HepG2 (cell line): ENCODE results near the gene CABP4. TPM values are rescaled to one million over a fixed set of nuclear protein-coding genes. Genes with fewer than 3 reads are reported as not detected.
A peak's percentile ranks its signal among the peaks of the same experiment; 100 is the strongest.

Source experiments
- ATAC-seq: fragments of 200-7000 bp; cut with Tn5 transposase; 3 replicates; pipeline ENCODE4 v1.9.1; 2020; ENCODE audit warnings: mild to moderate bottlenecking, moderate library complexity
- BruUV-seq: library from RNA; stranded (reverse); fragments of 400-500 nt; replicated peaks from 2 replicates; lab custom pipeline; 2021; lab: Mats Ljungman, UMichigan
- CTCF ChIA-PET: fragments of 300-600 bp; formaldehyde crosslinking; extraction: SDS; loops from one replicate; lab custom pipeline; 2021; ENCODE audit warnings: low total read pairs, inconsistent platforms, low intra/inter-chr PET ratio; lab: Yijun Ruan, JAX
- POLR2A ChIA-PET: fragments of 350-600 bp; sonication (Branson Sonifier 250); formaldehyde crosslinking; loops from one replicate; lab custom pipeline; 2020; ENCODE audit warnings: antibody characterized with exemption, inconsistent platforms; lab: Yijun Ruan, JAX
- DNase-seq: peaks from one replicate; pipeline ENCODE4 v3.0.0-alpha.2; 2015; ENCODE audit warnings: low spot score
- FAIRE-seq: peaks from 3 replicates; lab custom pipeline; 2011; peaks lifted over from hg19 to GRCh38; lab: Jason Lieb, UNC
- H2AFZ ChIP-seq: one replicate; pipeline ENCODE4 v1.6.1; 2011; ENCODE audit warnings: low read length, inconsistent platforms
- H3K27ac ChIP-seq: fragments of 300-600 bp; 3 replicates; pipeline ENCODE4 v1.8.0; 2011; ENCODE audit warnings: mixed run types, mild to moderate bottlenecking, mixed read lengths, low read length, inconsistent platforms; ENCODE audit not compliant: insufficient read depth; ENCODE audit errors: extremely low read length
- H3K27me3 ChIP-seq, 2 experiments: fragments of 200-600 bp in 1 of 2; 2 replicates in 1 of 2; 3 replicates in 1 of 2; pipeline versions ENCODE4 v1.6.0 to v1.8.0; 2011; ENCODE audit warnings: low read length in 2 of 2, mild to moderate bottlenecking in 2 of 2, moderate library complexity in 2 of 2, inconsistent platforms in 1 of 2; ENCODE audit not compliant: insufficient read depth in 2 of 2, control insufficient read depth in 1 of 2
- H3K36me3 ChIP-seq, 2 experiments: fragments of 200-600 bp in 1 of 2; replicated peaks in 1 of 2; 2 replicates in 1 of 2; 3 replicates in 1 of 2; pipeline versions ENCODE4 v1.5.1 to v1.8.0; 2011; ENCODE audit warnings: low read length in 2 of 2, inconsistent platforms in 1 of 2; ENCODE audit not compliant: insufficient read depth in 2 of 2, control insufficient read depth in 1 of 2
- H3K4me1 ChIP-seq: 2 replicates; pipeline ENCODE4 v1.5.1; 2012; ENCODE audit warnings: low read length, inconsistent platforms; ENCODE audit not compliant: insufficient read depth
- H3K4me2 ChIP-seq: 2 replicates; pipeline ENCODE4 v1.6.0; 2011; ENCODE audit warnings: low read depth, low read length, inconsistent platforms
- H3K4me3 ChIP-seq, 3 experiments: fragments of 200-600 bp in 1 of 3; sonication (generic), shearing (Covaris generic) in 1 of 3; replicated peaks in 1 of 3; 2 replicates each; pipeline ENCODE4 v1.5.1; 2011 to 2016; ENCODE audit warnings: low read length in 3 of 3, inconsistent platforms in 2 of 3, low read depth in 2 of 3, mild to moderate bottlenecking in 2 of 3, control low read depth in 1 of 3, mixed read lengths in 1 of 3; ENCODE audit not compliant: insufficient read depth in 1 of 3
- H3K79me2 ChIP-seq: one replicate; pipeline ENCODE4 v1.6.1; 2011; ENCODE audit warnings: low read length, inconsistent platforms; ENCODE audit not compliant: insufficient read depth
- H3K9ac ChIP-seq: 2 replicates; pipeline ENCODE4 v1.6.0; 2011; ENCODE audit warnings: mild to moderate bottlenecking, low read depth, low read length, inconsistent platforms; ENCODE audit not compliant: insufficient read depth
- H3K9me3 ChIP-seq: 2 replicates; pipeline ENCODE4 v1.5.1; 2012; ENCODE audit warnings: mild to moderate bottlenecking, low read length
- H4K20me1 ChIP-seq: 2 replicates; pipeline ENCODE4 v1.6.0; 2011; ENCODE audit warnings: inconsistent platforms, mild to moderate bottlenecking, low read length, moderate library complexity; ENCODE audit not compliant: insufficient read depth
- ZNF281 ChIP-seq: sonication (generic); formaldehyde crosslinking; IDR thresholded peaks from 2 replicates; pipeline ENCODE4 v1.4.0; 2020; ENCODE audit warnings: missing genetic modification reagents, borderline replicate concordance
- ZNF687 ChIP-seq: sonication (generic); formaldehyde crosslinking; IDR thresholded peaks from 2 replicates; pipeline ENCODE4 v1.5.1; 2020; ENCODE audit warnings: mild to moderate bottlenecking, missing genetic modification reagents, moderate library complexity
- ZSCAN29 ChIP-seq: sonication (generic); formaldehyde crosslinking; conservative IDR thresholded peaks from 2 replicates; pipeline ENCODE4 v1.4.0; 2020; ENCODE audit warnings: mild to moderate bottlenecking, missing genetic modification reagents
- WGBS: methylation state at CpG from one replicate; pipeline ENCODE4 v1.1.6; 2017; ENCODE audit warnings: low lambda C conversion rate; 5-methylcytosine and 5-hydroxymethylcytosine counted together
- in situ Hi-C: cut with HindIII; loops from 2 replicates; pipeline ENCODE4 v1.10.0; 2017; ENCODE audit warnings: low pct_unique_long_range_greater_than_20kb; ENCODE audit not compliant: extremely low pct_ligation_motif_present
- intact Hi-C: fragments of 100-400 bp; cut with micrococcal nuclease; formaldehyde crosslinking; loops from one replicate; pipeline ENCODE4 v1.10.0; 2022; ENCODE audit not compliant: unreplicated experiment
- polyA plus RNA-seq, 8 experiments: library from polyadenylated mRNA; depleted of rRNA in 3 of 8; stranded (reverse) in 7 of 8; unstranded in 1 of 8; fragments of >200 nt; fragmentation: Illumina TruSeq in 4 of 8; extraction: Trizol in 4 of 8; gene quantifications; 2 replicates each; pipeline versions ENCODE4 v1.2.1 to v1.2.3, GENCODE V29; 2011 to 2016; ENCODE audit warnings: low read depth in 4 of 8, missing spikeins in 1 of 8, mixed read lengths in 1 of 8; ENCODE audit not compliant: insufficient read depth in 1 of 8
- total RNA-seq, 5 experiments: library from RNA; depleted of rRNA; stranded (reverse); fragments of >200 nt; fragmentation: Illumina TruSeq; extraction: Trizol; gene quantifications; 2 replicates each; pipeline ENCODE4 v1.2.3, GENCODE V29; 2016; ENCODE audit warnings: low read depth in 1 of 5

Gene CABP4
- total and polyA plus RNA-seq, 2 of the 13 experiments (the other 11 are each of a cell fraction or from before 2014, with no cell fraction given) = not detected

GRCh38 chr11:67466367-67466766 is 11.2 kb downstream of the CABP4 start:
- H2AFZ ChIP-seq = no peak overlapping the region
- no peaks in the 10 kb centered on the region for H4K20me1 ChIP-seq
- H3K9ac ChIP-seq = no peak overlapping the region
- H3K27me3 ChIP-seq = no peaks in the 10 kb centered on the region
- POLR2A ChIA-PET = interaction anchor here (2.2 to 2.5 kb wide), 2 partner anchors 65 to 75 kb away, joined by 10 to 16 read pairs; partner anchors contain the start of genes PPP1CA and RAD9A
- peaks cover 56% of the 10 kb centered on the region for H3K4me1 ChIP-seq
- no peak overlapping the region for H3K4me3 ChIP-seq
- TF ChIP-seq ZNF281 (CRISPR knock-in tag) = peak; percentile 58; the same call in 1 of the 2 replicates
- 0 out of 2 replicates have a peak, but pooled peaks have one; percentile 2 for TF ChIP-seq ZNF687
- TF ChIP-seq ZSCAN29 (CRISPR knock-in tag) = no peak
- TF ChIP-seq, all 625 proteins: peak for 2
- Histone ChIP-seq H3K4me2 (no peak overlapping the region), H3K79me2 (no peaks in the 10 kb centered on the region), H3K27ac (no peak overlapping the region), H3K9me3 (no peaks in the 10 kb centered on the region), H3K36me3 (no peaks in the 10 kb centered on the region)
- BruUV-seq = no TSS peak
- no peak for ATAC-seq
- CTCF ChIA-PET = no interaction called here
- no peak for FAIRE-seq
- in situ Hi-C loops (loop anchor here (5.0 kb wide), 1 partner anchor 64 kb away; the partner anchor contains the start of genes PPP1CA and TBC1D10C), intact Hi-C loops (no loop called here)
- WGBS = 94% methylated on average over 5 of the region's 5 CpGs
- no peak for DNase-seq
